NCI-H128 (cell line): ENCODE data around the gene SLC22A7.

Source experiments
- DNase-seq: peaks from one replicate; lab custom pipeline; 2025; ENCODE audit not compliant: unreplicated experiment; lab: John Stamatoyannopoulos, UW

The SLC22A7 gene

GRCh38 chr6:43264599-43265145, 33.4 kb upstream of the SLC22A7 start:
- no peak for DNase-seq

- DNase-seq = no peak
Observed at GRCh38 chr6:43265564-43265963, 32.5 kb upstream of the SLC22A7 start.

GRCh38 chr6:43267619-43268354, 30.3 kb upstream of the SLC22A7 start:
- no peak for DNase-seq

- DNase-seq = no peak
Observed at GRCh38 chr6:43268355-43268700, 29.7 kb upstream of the SLC22A7 start.

- no peak for DNase-seq
Observed at GRCh38 chr6:43268782-43269272, 29.2 kb upstream of the SLC22A7 start.

GRCh38 chr6:43269273-43270007, 28.6 kb upstream of the SLC22A7 start:
- no peak for DNase-seq

GRCh38 chr6:43271103-43271815, 26.8 kb upstream of the SLC22A7 start:
- no peak for DNase-seq

- no peak for DNase-seq
Observed at GRCh38 chr6:43271944-43272343, 26.1 kb upstream of the SLC22A7 start.

- DNase-seq = no peak
Observed at GRCh38 chr6:43273707-43274106, 24.4 kb upstream of the SLC22A7 start.

GRCh38 chr6:43274127-43274915, 23.7 kb upstream of the SLC22A7 start:
- DNase-seq = no peak

GRCh38 chr6:43274916-43275597, 23.0 kb upstream of the SLC22A7 start:
- DNase-seq = no peak

- DNase-seq = no peak
Observed at GRCh38 chr6:43275801-43276576, 22.1 kb upstream of the SLC22A7 start.

- DNase-seq = no peak
Observed at GRCh38 chr6:43276577-43277305, 21.3 kb upstream of the SLC22A7 start.

- DNase-seq = no peak
Observed at GRCh38 chr6:43277306-43277642, 20.8 kb upstream of the SLC22A7 start.

- DNase-seq = no peak
Observed at GRCh38 chr6:43277643-43278523, 20.2 kb upstream of the SLC22A7 start.

- DNase-seq = no peak
Observed at GRCh38 chr6:43278524-43279078, 19.5 kb upstream of the SLC22A7 start.

GRCh38 chr6:43280234-43280633, 17.8 kb upstream of the SLC22A7 start:
- no peak for DNase-seq

- no peak for DNase-seq
Observed at GRCh38 chr6:43282060-43282459, 16.0 kb upstream of the SLC22A7 start.
